HEK293 (cell line): ENCODE measurements around the gene ADPRHL1.
A peak's percentile ranks its signal among the peaks of the same experiment; 100 is the strongest.

Experiments used
- CTCF ChIA-PET: fragments of 350-600 bp; formaldehyde crosslinking; extraction: SDS; loops from one replicate; lab custom pipeline; 2021; ENCODE audit warnings: antibody characterized with exemption; lab: Yijun Ruan, JAX
- POLR2A ChIA-PET: fragments of 300-600 bp; formaldehyde crosslinking; extraction: SDS; loops from one replicate; lab custom pipeline; 2020; ENCODE audit warnings: antibody characterized with exemption, inconsistent platforms; lab: Yijun Ruan, JAX
- H3K27ac ChIP-seq: fragments of 200-500 bp; sonication (Bioruptor generic); 2 replicates; pipeline ENCODE4 v1.5.1; 2014; ENCODE audit warnings: low read depth, low read length, control low read depth, inconsistent platforms; ENCODE audit errors: extremely low read depth
- H3K36me3 ChIP-seq, 2 experiments: fragments of 200-500 bp in 1 of 2; sonication (Bioruptor generic) in 1 of 2; 1 replicate in 1 of 2; 2 replicates in 1 of 2; pipeline ENCODE4 v1.5.1; 2014 to 2017; ENCODE audit warnings: inconsistent platforms in 2 of 2, low read length in 2 of 2; ENCODE audit not compliant: control insufficient read depth in 2 of 2, insufficient read depth in 1 of 2
- H3K4me1 ChIP-seq: fragments of 200-500 bp; sonication (Bioruptor generic); 2 replicates; pipeline ENCODE4 v1.5.1; 2014; ENCODE audit warnings: mild to moderate bottlenecking, low read length, inconsistent platforms; ENCODE audit not compliant: control insufficient read depth, insufficient read depth
- H3K4me3 ChIP-seq: 2 replicates; pipeline ENCODE4 v1.5.1; 2011; ENCODE audit warnings: low read depth, mild to moderate bottlenecking, control low read depth, low read length, moderate library complexity
- H3K9me3 ChIP-seq: fragments of 200-500 bp; sonication (Bioruptor generic); 2 replicates; pipeline ENCODE4 v1.5.1; 2014; ENCODE audit warnings: low read depth, low read length, inconsistent platforms; ENCODE audit not compliant: control insufficient read depth, insufficient read depth
- BCL11A ChIP-seq: fragments of 450-650 bp; formaldehyde crosslinking; IDR thresholded peaks from 2 replicates; pipeline ENCODE4 v1.5.1; 2016; ENCODE audit warnings: low read depth, missing biosample characterization, missing genetic modification characterization
- FEZF1 ChIP-seq: fragments of 450-650 bp; formaldehyde crosslinking; IDR thresholded peaks from 2 replicates; pipeline ENCODE4 v1.5.1; 2016; ENCODE audit warnings: missing biosample characterization, missing genetic modification characterization
- KLF1 ChIP-seq: fragments of 450-650 bp; formaldehyde crosslinking; IDR thresholded peaks from 2 replicates; pipeline ENCODE4 v1.5.1; 2016; ENCODE audit warnings: missing biosample characterization, missing genetic modification characterization
- MZF1 ChIP-seq: fragments of 450-650 bp; formaldehyde crosslinking; IDR thresholded peaks from 2 replicates; pipeline ENCODE4 v1.5.1; 2017; ENCODE audit warnings: missing biosample characterization, missing genetic modification characterization, borderline replicate concordance
- REPIN1 ChIP-seq: fragments of 450-650 bp; formaldehyde crosslinking; IDR thresholded peaks from 2 replicates; pipeline ENCODE4 v1.5.1; 2017; ENCODE audit warnings: missing biosample characterization, missing genetic modification characterization, low read depth
- SCRT1 ChIP-seq: fragments of 450-650 bp; formaldehyde crosslinking; IDR thresholded peaks from 2 replicates; pipeline ENCODE4 v1.5.1; 2016; ENCODE audit warnings: missing biosample characterization, missing genetic modification characterization, borderline replicate concordance
- YY1 ChIP-seq: fragments of 450-650 bp; formaldehyde crosslinking; IDR thresholded peaks from 2 replicates; pipeline ENCODE4 v1.5.1; 2018; ENCODE audit warnings: missing biosample characterization, missing genetic modification characterization
- ZBTB20 ChIP-seq: fragments of 450-650 bp; formaldehyde crosslinking; IDR thresholded peaks from 2 replicates; pipeline ENCODE4 v1.5.1; 2016; ENCODE audit warnings: missing biosample characterization, missing genetic modification characterization
- ZNF184 ChIP-seq: fragments of 450-650 bp; IDR thresholded peaks from 2 replicates; pipeline ENCODE4 v1.5.1; 2018; ENCODE audit warnings: missing biosample characterization, mild to moderate bottlenecking, missing genetic modification characterization
- ZNF19 ChIP-seq: fragments of 450-650 bp; formaldehyde crosslinking; IDR thresholded peaks from 2 replicates; pipeline ENCODE4; 2016; ENCODE audit warnings: missing biosample characterization, missing genetic modification characterization, low read depth
- ZNF423 ChIP-seq: fragments of 450-650 bp; formaldehyde crosslinking; IDR thresholded peaks from 2 replicates; pipeline ENCODE4 v1.5.1; 2016; ENCODE audit warnings: missing biosample characterization, missing genetic modification characterization
- ZNF426 ChIP-seq: fragments of 450-650 bp; formaldehyde crosslinking; IDR thresholded peaks from 2 replicates; pipeline ENCODE4 v1.5.1; 2017; ENCODE audit warnings: missing biosample characterization, missing genetic modification characterization, mild to moderate bottlenecking, inconsistent platforms, moderate library complexity
- ZNF433 ChIP-seq: fragments of 450-650 bp; formaldehyde crosslinking; IDR thresholded peaks from 2 replicates; pipeline ENCODE4 v1.5.1; 2016; ENCODE audit warnings: missing biosample characterization, missing genetic modification characterization, low read depth
- ZNF558 ChIP-seq: fragments of 450-650 bp; formaldehyde crosslinking; IDR thresholded peaks from 2 replicates; pipeline ENCODE4 v1.5.1; 2016; ENCODE audit warnings: missing biosample characterization, missing genetic modification characterization
- ZNF561 ChIP-seq: fragments of 450-650 bp; IDR thresholded peaks from 2 replicates; pipeline ENCODE4 v1.5.1; 2018; ENCODE audit warnings: missing biosample characterization, missing genetic modification characterization, borderline replicate concordance
- ZNF600 ChIP-seq: fragments of 450-650 bp; formaldehyde crosslinking; IDR thresholded peaks from 2 replicates; pipeline ENCODE4 v1.5.1; 2016; ENCODE audit warnings: missing biosample characterization, missing genetic modification characterization
- ZNF654 ChIP-seq: fragments of 450-650 bp; formaldehyde crosslinking; IDR thresholded peaks from 2 replicates; pipeline ENCODE4 v1.5.1; 2016; ENCODE audit warnings: low read depth, missing biosample characterization, missing genetic modification characterization
- ZNF664 ChIP-seq: fragments of 450-650 bp; formaldehyde crosslinking; IDR thresholded peaks from 2 replicates; pipeline ENCODE4 v1.5.1; 2016; ENCODE audit warnings: missing biosample characterization, missing genetic modification characterization
- ZNF670 ChIP-seq: fragments of 450-650 bp; formaldehyde crosslinking; IDR thresholded peaks from 2 replicates; pipeline ENCODE4 v1.5.1; 2016; ENCODE audit warnings: missing biosample characterization, missing genetic modification characterization, low read depth
- ZNF768 ChIP-seq: fragments of 450-650 bp; formaldehyde crosslinking; IDR thresholded peaks from 2 replicates; pipeline ENCODE4 v1.5.1; 2018; ENCODE audit warnings: missing biosample characterization, mild to moderate bottlenecking, missing genetic modification characterization
- ZNF843 ChIP-seq: fragments of 450-650 bp; formaldehyde crosslinking; IDR thresholded peaks from 2 replicates; pipeline ENCODE4 v1.5.1; 2016; ENCODE audit warnings: missing biosample characterization, missing genetic modification characterization
- TF ChIP-seq, protein P1 (sequence below): fragments of 450-650 bp; formaldehyde crosslinking; IDR thresholded peaks from 2 replicates; pipeline ENCODE4 v1.5.1; 2016; ENCODE audit warnings: missing biosample characterization, missing genetic modification characterization, low read depth
- TF ChIP-seq, protein P2 (sequence below): fragments of 450-650 bp; formaldehyde crosslinking; IDR thresholded peaks from 2 replicates; pipeline ENCODE4 v1.5.1; 2016; ENCODE audit warnings: missing biosample characterization, missing genetic modification characterization, borderline replicate concordance
- TF ChIP-seq, protein P3 (sequence below): fragments of 450-650 bp; formaldehyde crosslinking; IDR thresholded peaks from 2 replicates; pipeline ENCODE4 v1.5.1; 2016; ENCODE audit warnings: missing biosample characterization, missing genetic modification characterization
- TF ChIP-seq, protein P4 (sequence below): fragments of 450-650 bp; formaldehyde crosslinking; IDR thresholded peaks from 2 replicates; pipeline ENCODE4 v1.5.1; 2017; ENCODE audit warnings: missing biosample characterization, missing genetic modification characterization

The ADPRHL1 gene

DNA sequence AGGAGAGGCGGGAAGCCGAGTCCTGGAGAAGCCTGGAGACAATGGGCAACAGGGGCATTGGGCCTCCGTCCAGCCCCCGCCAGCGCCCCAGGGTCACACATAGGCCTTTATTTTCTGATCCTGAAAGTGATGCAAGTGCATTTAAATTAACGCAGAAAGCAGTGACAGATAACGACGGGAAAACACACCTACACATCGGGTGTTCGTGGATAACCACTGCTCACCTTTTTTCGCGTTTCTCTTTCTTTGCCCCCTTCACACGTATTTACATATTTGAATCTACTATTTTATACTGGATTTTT lies 59.0 kb downstream of the ADPRHL1 start:
- TF ChIP-seq ZNF768 (tag by site-specific recombination): no peak
- TF ChIP-seq, protein P1, sequence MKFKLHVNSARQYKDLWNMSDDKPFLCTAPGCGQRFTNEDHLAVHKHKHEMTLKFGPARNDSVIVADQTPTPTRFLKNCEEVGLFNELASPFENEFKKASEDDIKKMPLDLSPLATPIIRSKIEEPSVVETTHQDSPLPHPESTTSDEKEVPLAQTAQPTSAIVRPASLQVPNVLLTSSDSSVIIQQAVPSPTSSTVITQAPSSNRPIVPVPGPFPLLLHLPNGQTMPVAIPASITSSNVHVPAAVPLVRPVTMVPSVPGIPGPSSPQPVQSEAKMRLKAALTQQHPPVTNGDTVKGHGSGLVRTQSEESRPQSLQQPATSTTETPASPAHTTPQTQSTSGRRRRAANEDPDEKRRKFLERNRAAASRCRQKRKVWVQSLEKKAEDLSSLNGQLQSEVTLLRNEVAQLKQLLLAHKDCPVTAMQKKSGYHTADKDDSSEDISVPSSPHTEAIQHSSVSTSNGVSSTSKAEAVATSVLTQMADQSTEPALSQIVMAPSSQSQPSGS: no peak
- TF ChIP-seq ZNF600: no peak
- TF ChIP-seq ZNF654 (tag by site-specific recombination): no peak
- TF ChIP-seq ZNF184: no peak
- TF ChIP-seq, all 188 proteins: peak for 0
- no peaks in the 10 kb centered on the region for H3K9me3 ChIP-seq
- POLR2A ChIA-PET: no interaction called here
- no peak overlapping the region for H3K4me3 ChIP-seq
- CTCF ChIA-PET: interaction anchor here (0.6 to 1.0 kb wide), 5 partner anchors 11 to 365 kb away, joined by 3 to 4 read pairs (median 3); no protein-coding TSS in a partner anchor
- H3K4me1 ChIP-seq: no peaks in the 10 kb centered on the region
- H3K27ac ChIP-seq: no peak overlapping the region
- no peaks in the 10 kb centered on the region for H3K36me3 ChIP-seq

DNA sequence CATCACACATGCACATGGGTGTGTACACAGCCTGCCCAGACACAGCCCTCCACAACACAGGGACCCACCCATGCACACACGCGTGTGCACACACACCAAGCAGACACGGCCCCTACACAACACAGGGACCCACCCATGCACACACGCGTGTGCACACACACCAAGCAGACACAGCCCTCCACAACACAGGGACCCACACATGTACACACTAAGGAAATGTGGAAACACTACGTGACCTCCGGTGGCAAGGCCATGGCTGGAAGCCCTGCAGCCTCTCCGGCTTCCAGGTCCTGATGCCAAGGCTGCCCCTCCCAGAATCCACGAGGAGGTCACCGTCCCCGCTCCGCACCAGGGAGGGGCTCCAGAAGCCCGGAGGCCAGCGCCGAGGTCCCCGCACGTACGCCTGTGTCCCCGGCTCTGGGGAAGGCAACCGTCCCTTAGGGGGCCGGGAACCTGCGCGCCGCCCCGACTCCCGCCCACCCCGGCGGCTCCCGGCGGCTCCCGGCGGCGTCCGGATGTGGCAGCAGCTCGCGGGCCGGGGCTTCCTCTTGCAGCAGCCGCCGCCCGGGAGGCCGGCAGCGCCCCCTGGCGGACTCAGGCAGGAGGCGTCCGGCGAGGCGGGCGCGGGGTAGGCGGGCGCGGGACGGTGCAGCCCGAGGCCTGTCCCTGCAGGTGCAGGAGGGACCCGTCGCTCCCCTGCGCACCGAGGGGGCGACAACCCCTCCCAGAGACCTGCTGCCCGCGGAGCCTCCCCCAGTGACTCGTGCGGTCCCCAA lies 59.5 kb downstream of the ADPRHL1 start:
- ChIA-PET CTCF (interaction anchor here (0.5 to 1.0 kb wide), 3 partner anchors 18 to 168 kb away, joined by 3 to 4 read pairs (median 3); no protein-coding TSS in a partner anchor), POLR2A (no interaction called here)
- Histone ChIP-seq H3K4me3 (peak overlapping the region; percentile 68), H3K4me1 (no peaks in the 10 kb centered on the region), H3K27ac (peak overlapping the region; percentile 43; the same call in 1 of the 2 replicates), H3K9me3 (no peaks in the 10 kb centered on the region), H3K36me3 (no peaks in the 10 kb centered on the region)
- TF ChIP-seq, protein P2, sequence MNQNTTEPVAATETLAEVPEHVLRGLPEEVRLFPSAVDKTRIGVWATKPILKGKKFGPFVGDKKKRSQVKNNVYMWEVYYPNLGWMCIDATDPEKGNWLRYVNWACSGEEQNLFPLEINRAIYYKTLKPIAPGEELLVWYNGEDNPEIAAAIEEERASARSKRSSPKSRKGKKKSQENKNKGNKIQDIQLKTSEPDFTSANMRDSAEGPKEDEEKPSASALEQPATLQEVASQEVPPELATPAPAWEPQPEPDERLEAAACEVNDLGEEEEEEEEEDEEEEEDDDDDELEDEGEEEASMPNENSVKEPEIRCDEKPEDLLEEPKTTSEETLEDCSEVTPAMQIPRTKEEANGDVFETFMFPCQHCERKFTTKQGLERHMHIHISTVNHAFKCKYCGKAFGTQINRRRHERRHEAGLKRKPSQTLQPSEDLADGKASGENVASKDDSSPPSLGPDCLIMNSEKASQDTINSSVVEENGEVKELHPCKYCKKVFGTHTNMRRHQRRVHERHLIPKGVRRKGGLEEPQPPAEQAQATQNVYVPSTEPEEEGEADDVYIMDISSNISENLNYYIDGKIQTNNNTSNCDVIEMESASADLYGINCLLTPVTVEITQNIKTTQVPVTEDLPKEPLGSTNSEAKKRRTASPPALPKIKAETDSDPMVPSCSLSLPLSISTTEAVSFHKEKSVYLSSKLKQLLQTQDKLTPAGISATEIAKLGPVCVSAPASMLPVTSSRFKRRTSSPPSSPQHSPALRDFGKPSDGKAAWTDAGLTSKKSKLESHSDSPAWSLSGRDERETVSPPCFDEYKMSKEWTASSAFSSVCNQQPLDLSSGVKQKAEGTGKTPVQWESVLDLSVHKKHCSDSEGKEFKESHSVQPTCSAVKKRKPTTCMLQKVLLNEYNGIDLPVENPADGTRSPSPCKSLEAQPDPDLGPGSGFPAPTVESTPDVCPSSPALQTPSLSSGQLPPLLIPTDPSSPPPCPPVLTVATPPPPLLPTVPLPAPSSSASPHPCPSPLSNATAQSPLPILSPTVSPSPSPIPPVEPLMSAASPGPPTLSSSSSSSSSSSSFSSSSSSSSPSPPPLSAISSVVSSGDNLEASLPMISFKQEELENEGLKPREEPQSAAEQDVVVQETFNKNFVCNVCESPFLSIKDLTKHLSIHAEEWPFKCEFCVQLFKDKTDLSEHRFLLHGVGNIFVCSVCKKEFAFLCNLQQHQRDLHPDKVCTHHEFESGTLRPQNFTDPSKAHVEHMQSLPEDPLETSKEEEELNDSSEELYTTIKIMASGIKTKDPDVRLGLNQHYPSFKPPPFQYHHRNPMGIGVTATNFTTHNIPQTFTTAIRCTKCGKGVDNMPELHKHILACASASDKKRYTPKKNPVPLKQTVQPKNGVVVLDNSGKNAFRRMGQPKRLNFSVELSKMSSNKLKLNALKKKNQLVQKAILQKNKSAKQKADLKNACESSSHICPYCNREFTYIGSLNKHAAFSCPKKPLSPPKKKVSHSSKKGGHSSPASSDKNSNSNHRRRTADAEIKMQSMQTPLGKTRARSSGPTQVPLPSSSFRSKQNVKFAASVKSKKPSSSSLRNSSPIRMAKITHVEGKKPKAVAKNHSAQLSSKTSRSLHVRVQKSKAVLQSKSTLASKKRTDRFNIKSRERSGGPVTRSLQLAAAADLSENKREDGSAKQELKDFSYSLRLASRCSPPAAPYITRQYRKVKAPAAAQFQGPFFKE: no peak
- TF ChIP-seq, protein P3, sequence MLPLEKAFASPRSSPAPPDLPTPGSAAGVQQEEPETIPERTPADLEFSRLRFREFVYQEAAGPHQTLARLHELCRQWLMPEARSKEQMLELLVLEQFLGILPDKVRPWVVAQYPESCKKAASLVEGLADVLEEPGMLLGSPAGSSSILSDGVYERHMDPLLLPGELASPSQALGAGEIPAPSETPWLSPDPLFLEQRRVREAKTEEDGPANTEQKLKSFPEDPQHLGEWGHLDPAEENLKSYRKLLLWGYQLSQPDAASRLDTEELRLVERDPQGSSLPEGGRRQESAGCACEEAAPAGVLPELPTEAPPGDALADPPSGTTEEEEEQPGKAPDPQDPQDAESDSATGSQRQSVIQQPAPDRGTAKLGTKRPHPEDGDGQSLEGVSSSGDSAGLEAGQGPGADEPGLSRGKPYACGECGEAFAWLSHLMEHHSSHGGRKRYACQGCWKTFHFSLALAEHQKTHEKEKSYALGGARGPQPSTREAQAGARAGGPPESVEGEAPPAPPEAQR (tag by site-specific recombination): no peak
- TF ChIP-seq ZNF561 (0 out of 2 replicates have a peak, but pooled peaks have one; percentile 58), MZF1 (tag by site-specific recombination) (no peak), KLF1 (peak; percentile 45; the same call in 1 of the 2 replicates), SCRT1 (tag by site-specific recombination) (no peak), BCL11A (tag by site-specific recombination) (no peak), ZNF426 (tag by site-specific recombination) (no peak), ZNF423 (tag by site-specific recombination) (no peak), ZNF558 (no peak), ZNF670 (no peak), ZNF19 (no peak), FEZF1 (tag by site-specific recombination) (no peak), REPIN1 (no peak), ZNF433 (no peak), ZBTB20 (tag by site-specific recombination) (no peak; the same call in 1 of the 2 replicates), ZNF664 (no peak), YY1 (no peak), ZNF600 (peak; percentile 67), ZNF843 (tag by site-specific recombination) (no peak)
- TF ChIP-seq, protein P4, sequence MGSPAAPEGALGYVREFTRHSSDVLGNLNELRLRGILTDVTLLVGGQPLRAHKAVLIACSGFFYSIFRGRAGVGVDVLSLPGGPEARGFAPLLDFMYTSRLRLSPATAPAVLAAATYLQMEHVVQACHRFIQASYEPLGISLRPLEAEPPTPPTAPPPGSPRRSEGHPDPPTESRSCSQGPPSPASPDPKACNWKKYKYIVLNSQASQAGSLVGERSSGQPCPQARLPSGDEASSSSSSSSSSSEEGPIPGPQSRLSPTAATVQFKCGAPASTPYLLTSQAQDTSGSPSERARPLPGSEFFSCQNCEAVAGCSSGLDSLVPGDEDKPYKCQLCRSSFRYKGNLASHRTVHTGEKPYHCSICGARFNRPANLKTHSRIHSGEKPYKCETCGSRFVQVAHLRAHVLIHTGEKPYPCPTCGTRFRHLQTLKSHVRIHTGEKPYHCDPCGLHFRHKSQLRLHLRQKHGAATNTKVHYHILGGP (tag by site-specific recombination): no peak
